ENCODE measurements around the gene MRTFB.
A peak's percentile ranks its signal among the peaks of the same experiment; 100 is the strongest.

Gene MRTFB

GRCh38 chr16:14263011-14263410, 191.9 kb downstream of the MRTFB start:
- TF ChIP-seq CTCF (conservative IDR thresholded peaks at IDR 0.05; ENCODE audit: low read length) = no peak
- H3K4me3 ChIP-seq (ENCODE audit: low read length) = no peak overlapping the region
- DNase-seq (ENCODE audit: low read depth) = no peak

GRCh38 chr16:14263769-14264168, 192.7 kb downstream of the MRTFB start:
- H3K4me3 ChIP-seq (ENCODE audit: low read length) = no peak overlapping the region
- no peak for TF ChIP-seq CTCF (conservative IDR thresholded peaks at IDR 0.05; ENCODE audit: low read length)
- DNase-seq (ENCODE audit: low read depth) = no peak

GRCh38 chr16:14264327-14264943, 193.3 kb downstream of the MRTFB start:
- TF ChIP-seq CTCF (conservative IDR thresholded peaks at IDR 0.05; ENCODE audit: low read length) = no peak
- no peak for DNase-seq (ENCODE audit: low read depth)
- no peak overlapping the region for H3K4me3 ChIP-seq (ENCODE audit: low read length)

- H3K4me3 ChIP-seq (ENCODE audit: low read length) = no peak overlapping the region
- DNase-seq (ENCODE audit: low read depth) = no peak
- TF ChIP-seq CTCF (conservative IDR thresholded peaks at IDR 0.05; ENCODE audit: low read length) = no peak
Measured at GRCh38 chr16:14268073-14268472, 197.0 kb downstream of the MRTFB start.

- no peak overlapping the region for H3K4me3 ChIP-seq (ENCODE audit: low read length)
- DNase-seq (ENCODE audit: low read depth) = no peak
- no peak for TF ChIP-seq CTCF (conservative IDR thresholded peaks at IDR 0.05; ENCODE audit: low read length)
Measured at GRCh38 chr16:14275934-14276333, 204.8 kb downstream of the MRTFB start.

- TF ChIP-seq CTCF (conservative IDR thresholded peaks at IDR 0.05; ENCODE audit: low read length) = no peak
- H3K4me3 ChIP-seq (ENCODE audit: low read length) = no peak overlapping the region
- no peak for DNase-seq (ENCODE audit: low read depth)
Measured at GRCh38 chr16:14278749-14279148, 207.6 kb downstream of the MRTFB start.

GRCh38 chr16:14280541-14280940, 209.4 kb downstream of the MRTFB start:
- H3K4me3 ChIP-seq (ENCODE audit: low read length) = no peak overlapping the region
- DNase-seq (ENCODE audit: low read depth) = peak; percentile 61
- no peak for TF ChIP-seq CTCF (conservative IDR thresholded peaks at IDR 0.05; ENCODE audit: low read length)
